ENCODE data around the gene SERPINI1.

DNA sequence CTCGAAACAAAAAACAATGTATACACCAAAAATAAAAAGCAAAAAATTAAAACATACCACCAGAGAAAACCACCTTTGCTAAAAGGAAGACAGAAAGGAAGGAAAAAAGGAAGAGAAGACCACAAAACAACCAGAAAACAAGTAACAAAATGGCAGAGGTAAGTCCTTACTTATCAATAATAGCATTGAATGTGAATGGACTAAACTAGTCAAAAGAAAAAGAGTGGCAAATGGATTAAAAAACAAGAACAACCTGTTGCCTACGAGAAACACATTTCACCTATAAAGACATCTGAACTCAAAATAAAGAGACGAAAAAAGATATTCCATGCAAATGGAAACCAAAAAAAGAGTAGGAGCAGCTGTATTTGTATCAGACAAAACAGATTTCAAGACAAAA is 23.1 kb upstream of the SERPINI1 start:
- TF ChIP-seq CTCF (IDR thresholded peaks at IDR 0.05 in 4 of 5, conservative IDR thresholded peaks at IDR 0.05 in 1 of 5) (no peak), POLR2A (IDR thresholded peaks at IDR 0.05) (no peak)

Measured in gastrocnemius medialis (tissue), 4 donors.